K562 (cell line): Measurements from ENCODE around the gene KRT38. TPM values are rescaled to one million over a fixed set of nuclear protein-coding genes. Genes with fewer than 3 reads are reported as not detected.

ENCODE experiments used
- ATAC-seq: fragments of 200-7000 bp; cut with Tn5 transposase; 3 replicates; pipeline ENCODE4 v1.9.1; 2020; ENCODE audit warnings: moderate library complexity
- BruUV-seq: library from RNA; stranded (reverse); fragments of 400-500 nt; replicated peaks from 2 replicates; lab custom pipeline; 2021; lab: Mats Ljungman, UMichigan
- CTCF ChIA-PET: fragments of 300-600 bp; formaldehyde crosslinking; extraction: SDS; loops from one replicate; lab custom pipeline; 2021; ENCODE audit warnings: low intra/inter-chr PET ratio; lab: Yijun Ruan, JAX
- POLR2A ChIA-PET: fragments of 300-600, 350-650 bp; sonication (Branson Sonifier 250); formaldehyde crosslinking; extraction: SDS; loops from one replicate; lab custom pipeline; 2021; ENCODE audit warnings: antibody characterized with exemption, inconsistent platforms; lab: Yijun Ruan, JAX
- DNase-seq, 4 experiments: peaks; one replicate each; pipeline versions ENCODE4 v3.0.0 to v3.0.0-alpha.2; 2011 to 2018; ENCODE audit warnings: low spot score in 3 of 4, mixed read lengths in 3 of 4; ENCODE audit errors: extremely low read depth in 1 of 4
- FAIRE-seq: peaks from 2 replicates; lab custom pipeline; 2011; peaks lifted over from hg19 to GRCh38; lab: Jason Lieb, UNC
- H2AFZ ChIP-seq: 2 replicates; pipeline ENCODE4 v1.6.0; 2011; ENCODE audit warnings: low read depth, low read length, control low read depth, inconsistent platforms
- H3K27ac ChIP-seq: fragments of 200-600 bp; 3 replicates; pipeline ENCODE4 v1.8.0; 2011; ENCODE audit warnings: low read depth, mild to moderate bottlenecking, control low read depth, inconsistent platforms, low read length, moderate library complexity, mixed read lengths; ENCODE audit errors: extremely low read depth
- H3K27me3 ChIP-seq, 2 experiments: fragments of 300-600 bp in 1 of 2; 2 replicates in 1 of 2; 3 replicates in 1 of 2; pipeline versions ENCODE4 v1.6.0 to v1.8.0; 2011; ENCODE audit warnings: inconsistent platforms in 2 of 2, low read length in 2 of 2, mild to moderate bottlenecking in 1 of 2, mixed read lengths in 1 of 2, moderate library complexity in 1 of 2; ENCODE audit not compliant: control insufficient read depth in 2 of 2, insufficient read depth in 2 of 2
- H3K36me3 ChIP-seq: fragments of 300-600 bp; 3 replicates; pipeline ENCODE4 v1.8.0; 2011; ENCODE audit warnings: mild to moderate bottlenecking, low read length, inconsistent platforms; ENCODE audit not compliant: control insufficient read depth, insufficient read depth
- H3K4me1 ChIP-seq, 2 experiments: fragments of 200-600 bp in 1 of 2; replicated peaks in 1 of 2; 2 replicates in 1 of 2; 3 replicates in 1 of 2; pipeline versions ENCODE4 v1.5.1 to v1.8.0; 2011; ENCODE audit warnings: inconsistent platforms in 2 of 2, low read length in 2 of 2, mild to moderate bottlenecking in 1 of 2, mixed read lengths in 1 of 2, moderate library complexity in 1 of 2; ENCODE audit not compliant: control insufficient read depth in 2 of 2, insufficient read depth in 2 of 2
- H3K4me2 ChIP-seq: 2 replicates; pipeline ENCODE4 v1.6.1; 2011; ENCODE audit warnings: low read length, control low read depth, inconsistent platforms, mixed read lengths; ENCODE audit not compliant: insufficient read depth
- H3K4me3 ChIP-seq: fragments of 200-600 bp; sonication (generic), shearing (Covaris generic); 2 replicates; pipeline ENCODE4 v1.5.1; 2016; ENCODE audit warnings: control low read depth, inconsistent platforms
- H3K79me2 ChIP-seq: fragments of 200-600 bp; 3 replicates; pipeline ENCODE4 v1.8.0; 2011; ENCODE audit warnings: low read length, inconsistent platforms; ENCODE audit not compliant: control insufficient read depth, insufficient read depth
- H3K9ac ChIP-seq, 2 experiments: 2 replicates each; pipeline versions ENCODE4 v1.6.0 to v1.6.1; 2011; ENCODE audit warnings: low read depth in 2 of 2, low read length in 2 of 2, control low read depth in 1 of 2, inconsistent platforms in 1 of 2, mild to moderate bottlenecking in 1 of 2, mixed read lengths in 1 of 2; ENCODE audit not compliant: insufficient read depth in 1 of 2
- H3K9me1 ChIP-seq: one replicate; pipeline ENCODE4 v1.6.0; 2011; ENCODE audit warnings: inconsistent platforms, mild to moderate bottlenecking, low read length, moderate library complexity; ENCODE audit not compliant: control insufficient read depth, insufficient read depth
- H3K9me3 ChIP-seq: replicated peaks from 2 replicates; pipeline ENCODE4 v1.5.1; 2011; ENCODE audit warnings: low read depth, low read length, inconsistent platforms; ENCODE audit not compliant: control insufficient read depth, insufficient read depth
- H4K20me1 ChIP-seq: replicated peaks from 2 replicates; pipeline ENCODE4 v1.6.1; 2011; ENCODE audit warnings: low read length, inconsistent platforms, mixed read lengths; ENCODE audit not compliant: control insufficient read depth, insufficient read depth
- ADNP ChIP-seq: fragments of 200-800 bp; sonication (Bioruptor generic); IDR thresholded peaks from 2 replicates; pipeline ENCODE4 v1.6.1; 2016; ENCODE audit warnings: missing genetic modification characterization, missing compliant biosample characterization
- BRF2 ChIP-seq: IDR thresholded peaks from 3 replicates; pipeline ENCODE4 v1.6.1; 2011; ENCODE audit warnings: borderline replicate concordance, mild to moderate bottlenecking; ENCODE audit not compliant: insufficient read length, insufficient read depth
- CHCHD3 ChIP-seq: fragments of 250-450 bp; sonication (Bioruptor Pico); IDR thresholded peaks from 2 replicates; pipeline ENCODE4 v2.1.2; 2022; ENCODE audit warnings: mild to moderate bottlenecking
- GABPB2 ChIP-seq: fragments of 250-450 bp; sonication (Bioruptor Pico); conservative IDR thresholded peaks from 2 replicates; pipeline ENCODE4 v1.5.1; 2021; ENCODE audit warnings: mild to moderate bottlenecking
- HMG20A ChIP-seq: fragments of 450-650 bp; formaldehyde crosslinking; conservative IDR thresholded peaks from 2 replicates; pipeline ENCODE4 v1.4.0; 2020; ENCODE audit warnings: mild to moderate bottlenecking, mixed read lengths
- HNRNPK ChIP-seq: fragments of 200-400 bp; formaldehyde crosslinking; IDR thresholded peaks from one replicate; pipeline ENCODE4 v1.6.1; 2018; ENCODE audit warnings: mild to moderate bottlenecking, low read depth, low read length; ENCODE audit not compliant: poor library complexity, severe bottlenecking
- MXI1 ChIP-seq: IDR thresholded peaks from 2 replicates; pipeline ENCODE4 v1.6.1; 2011; ENCODE audit warnings: low read depth, mild to moderate bottlenecking, improper control_type of control experiment, low read length
- PYGO2 ChIP-seq: fragments of 450-650 bp; IDR thresholded peaks from 2 replicates; pipeline ENCODE4 v1.6.1; 2016; ENCODE audit warnings: mild to moderate bottlenecking, missing genetic modification characterization, moderate library complexity, missing compliant biosample characterization
- SPI1 ChIP-seq: IDR thresholded peaks from 2 replicates; pipeline ENCODE4 v1.6.1; 2011; ENCODE audit warnings: low read depth, low read length, control low read depth, borderline replicate concordance
- TAF9B ChIP-seq: fragments of 450-650 bp; IDR thresholded peaks from 2 replicates; pipeline ENCODE4 v1.6.1; 2018; ENCODE audit warnings: mild to moderate bottlenecking; ENCODE audit not compliant: partially characterized antibody
- WGBS: fragments of 100-300 bp; shearing (Covaris generic); methylation state at CpG from one replicate; pipeline ENCODE4 v1.1.6; 2016; ENCODE audit warnings: low coverage, mixed read lengths; ENCODE audit not compliant: insufficient coverage; ENCODE audit errors: missing lambda C conversion rate; 5-methylcytosine and 5-hydroxymethylcytosine counted together
- in situ Hi-C: fragments of 300-500 bp; cut with MboI; formaldehyde crosslinking; loops from 4 replicates; pipeline ENCODE4 v1.15.0; 2018; ENCODE audit warnings: inconsistent platforms, mixed read lengths
- intact Hi-C: fragments of 100-400 bp; cut with micrococcal nuclease; formaldehyde crosslinking; loops from 2 replicates; pipeline ENCODE4 v1.14.2; 2022
- polyA plus RNA-seq, 8 experiments: library from polyadenylated mRNA; depleted of rRNA in 4 of 8; stranded (reverse) in 5 of 8; unstranded in 3 of 8; fragments of >200 nt; fragmentation: Nextera tagmentation in 2 of 8; fragmentation: Illumina TruSeq in 1 of 8; extraction: Ambion mirVana in 2 of 8; extraction: Trizol in 1 of 8; gene quantifications; 2 replicates each; pipeline versions ENCODE4 v1.2.1 to v1.2.3, GENCODE V29; 2011 to 2014; ENCODE audit warnings: inconsistent platforms in 1 of 8, missing spikeins in 1 of 8
- total RNA-seq, 7 experiments: library from RNA; depleted of rRNA in 6 of 7; stranded (reverse); fragments of >200 nt in 6 of 7; fragmentation: Illumina TruSeq in 2 of 7; extraction: Trizol in 2 of 7; gene quantifications; 2 replicates each; pipeline versions ENCODE4 v1.2.1 to v1.2.3, GENCODE V29; 2011 to 2021; ENCODE audit warnings: low replicate concordance in 1 of 7

Gene KRT38
- total and polyA plus RNA-seq, 9 of the 15 experiments (the other 6 are each of a cell fraction or from before 2014, with no cell fraction given): not detected

- TF ChIP-seq ADNP (tag): no peak
- TF ChIP-seq PYGO2 (tag): no peak
- no peak for TF ChIP-seq HMG20A (CRISPR knock-in tag)
- no peak for TF ChIP-seq BRF2
- no peak for TF ChIP-seq GABPB2 (CRISPR knock-in tag)
- no peak for TF ChIP-seq TAF9B
- no peak for TF ChIP-seq HNRNPK
- no peak for TF ChIP-seq MXI1
- no peak for TF ChIP-seq CHCHD3
- no peak for TF ChIP-seq SPI1
- CTCF ChIA-PET: no interaction called here
- Histone ChIP-seq H3K9ac (no peak overlapping the region), H3K4me3 (no peak overlapping the region), H3K36me3 (no peaks in the 10 kb centered on the region), H3K27ac (no peak overlapping the region), H3K4me1 (no peaks in the 10 kb centered on the region), H4K20me1 (no peaks in the 10 kb centered on the region), H2AFZ (no peak overlapping the region), H3K27me3 (peaks cover 4 to 31% of the 10 kb centered on the region in 2 experiments), H3K79me2 (no peaks in the 10 kb centered on the region), H3K9me1 (no peaks in the 10 kb centered on the region), H3K9me3 (no peaks in the 10 kb centered on the region), H3K4me2 (no peak overlapping the region)
- in situ Hi-C loops: no loop called here
- 0% methylated on average over 5 of the region's 5 CpGs for WGBS
- DNase-seq (no peak), FAIRE-seq (no peak), ATAC-seq (no peak)
- BruUV-seq: no TSS peak
- POLR2A ChIA-PET: interaction anchor here (0.6 to 0.7 kb wide), 2 partner anchors 140 to 295 kb away, joined by 3 read pairs; no protein-coding TSS in a partner anchor
- intact Hi-C loops: no loop called here
Observed at GRCh38 chr17:41393294-41393693, 47.5 kb downstream of the KRT38 start.
